ENCODE data around the gene TBXT.
"Not testable (repeated sequence)": the region's sequence is repeated elsewhere in the genome, so short reads cannot be mapped to it uniquely, and the experiment has no call there.

The TBXT gene

GRCh38 chr6:166169549-166170421 lies 2.1 kb upstream of the TBXT start:
- DNase-seq (ENCODE audit: low read depth) = no peak

DNA sequence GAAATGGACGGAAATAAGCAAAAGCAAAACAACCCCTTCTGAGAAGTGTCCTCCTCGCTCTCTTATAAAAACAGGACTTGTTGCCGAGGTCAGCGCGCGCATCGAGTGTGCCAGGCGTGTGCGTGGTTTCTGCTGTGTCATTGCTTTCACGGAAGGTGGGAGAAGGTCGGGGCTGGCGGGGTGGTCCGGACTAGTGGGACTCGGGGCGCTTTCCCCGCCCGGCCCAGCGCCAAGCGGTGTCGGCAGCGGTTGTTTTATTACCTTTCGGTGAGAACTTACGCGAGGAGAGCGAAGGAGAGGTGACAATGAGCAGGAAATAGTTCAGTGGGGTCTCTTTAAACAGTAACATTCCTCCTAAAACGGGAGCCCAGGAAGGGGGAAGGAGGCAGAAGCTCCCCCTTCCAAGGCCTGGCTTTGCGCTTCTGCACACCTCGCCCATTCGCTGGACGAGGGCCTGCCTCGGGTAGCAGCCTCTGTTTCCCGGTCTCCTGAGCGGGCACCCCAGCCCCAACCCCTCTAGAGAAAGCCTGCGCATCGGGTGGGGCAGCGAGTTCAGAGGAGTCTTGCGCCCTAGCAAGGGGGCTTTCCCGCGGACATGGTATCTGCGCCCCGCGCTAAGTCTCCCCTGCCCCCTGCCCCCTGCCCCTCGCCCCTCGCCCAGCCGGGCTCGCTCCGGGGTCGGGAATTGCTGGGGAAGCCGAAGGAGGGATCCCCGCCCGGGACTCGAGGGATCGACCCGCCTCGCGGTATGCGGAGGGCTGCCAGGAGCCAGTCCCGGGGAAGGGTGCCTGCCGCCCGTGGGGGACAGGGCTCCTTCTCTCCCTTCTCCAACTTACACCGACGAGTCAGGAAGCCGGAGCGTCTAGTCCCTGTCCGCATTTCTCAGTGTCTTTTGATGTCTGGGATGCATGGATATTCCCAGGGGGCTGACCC lies 1.2 kb upstream of the TBXT start:
- no peak for DNase-seq (ENCODE audit: low read depth)

DNA sequence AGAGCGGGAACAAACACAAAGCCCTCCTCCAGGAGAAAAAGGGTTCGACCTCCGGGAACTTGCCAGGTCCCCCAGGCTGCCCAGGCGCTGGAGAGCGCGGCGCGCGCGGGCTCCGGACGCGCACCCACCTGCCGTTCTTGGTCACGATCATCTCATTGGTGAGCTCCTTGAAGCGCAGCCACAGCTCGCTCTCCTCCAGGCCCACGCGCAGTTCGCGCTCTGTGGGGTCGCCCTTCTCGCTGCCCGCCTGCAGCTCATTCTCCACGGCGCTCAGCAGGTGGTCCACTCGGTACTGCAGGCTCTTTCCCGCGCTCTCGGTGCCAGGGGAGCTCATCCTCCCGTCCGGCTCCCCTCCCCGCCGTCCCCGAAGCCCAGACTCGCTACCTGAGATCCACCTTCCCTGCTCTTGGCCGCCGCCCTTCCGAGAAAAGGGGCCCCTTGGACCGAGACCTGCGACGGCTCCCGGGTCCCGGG lies 356 bp downstream of the TBXT start:
- DNase-seq (ENCODE audit: low read depth) = no peak

DNA sequence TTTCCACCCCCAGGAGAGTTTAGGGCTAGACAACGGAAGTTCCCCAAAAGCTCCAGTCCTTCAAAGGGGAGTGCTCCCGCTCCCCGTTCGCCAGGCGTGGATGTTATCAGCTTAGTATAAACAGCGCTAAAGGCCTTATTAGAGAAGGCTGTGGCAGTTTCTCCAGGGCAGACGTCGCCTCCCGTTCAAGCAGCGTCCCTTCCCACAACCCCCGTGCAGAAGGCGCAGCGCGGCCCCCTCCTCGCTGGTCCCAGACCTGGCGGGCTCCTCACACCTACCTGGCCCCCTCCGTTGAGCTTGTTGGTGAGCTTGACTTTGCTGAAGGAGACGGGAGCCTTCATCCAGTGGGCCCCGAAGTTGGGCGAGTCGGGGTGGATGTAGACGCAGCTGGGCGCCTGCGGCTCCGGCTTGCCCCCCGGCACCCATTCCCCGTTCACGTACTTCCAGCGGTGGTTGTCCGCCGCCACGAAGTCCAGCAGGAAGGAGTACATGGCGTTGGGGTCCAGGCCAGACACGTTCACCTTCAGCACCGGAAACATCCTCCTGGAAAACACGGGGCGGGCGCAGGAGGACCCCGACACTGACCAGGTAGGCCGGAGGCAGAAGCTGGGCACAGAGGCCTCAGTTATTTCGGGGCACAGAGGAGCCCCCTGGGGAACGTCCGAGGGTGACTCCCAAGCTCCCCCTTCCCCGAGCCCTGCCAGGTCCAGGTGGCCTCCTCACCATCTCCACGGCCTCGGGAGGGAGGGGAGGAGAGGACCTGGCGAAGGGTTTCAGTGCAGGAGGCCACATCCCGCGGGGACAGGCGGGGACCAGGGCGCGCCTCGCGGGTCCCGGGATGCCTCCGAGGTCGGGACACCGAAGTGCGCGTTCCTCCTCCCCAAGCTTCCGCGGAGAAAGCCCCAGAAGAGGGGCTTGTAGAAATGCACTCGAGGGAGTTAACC lies 1.1 kb downstream of the TBXT start:
- no peak for DNase-seq (ENCODE audit: low read depth)

DNA sequence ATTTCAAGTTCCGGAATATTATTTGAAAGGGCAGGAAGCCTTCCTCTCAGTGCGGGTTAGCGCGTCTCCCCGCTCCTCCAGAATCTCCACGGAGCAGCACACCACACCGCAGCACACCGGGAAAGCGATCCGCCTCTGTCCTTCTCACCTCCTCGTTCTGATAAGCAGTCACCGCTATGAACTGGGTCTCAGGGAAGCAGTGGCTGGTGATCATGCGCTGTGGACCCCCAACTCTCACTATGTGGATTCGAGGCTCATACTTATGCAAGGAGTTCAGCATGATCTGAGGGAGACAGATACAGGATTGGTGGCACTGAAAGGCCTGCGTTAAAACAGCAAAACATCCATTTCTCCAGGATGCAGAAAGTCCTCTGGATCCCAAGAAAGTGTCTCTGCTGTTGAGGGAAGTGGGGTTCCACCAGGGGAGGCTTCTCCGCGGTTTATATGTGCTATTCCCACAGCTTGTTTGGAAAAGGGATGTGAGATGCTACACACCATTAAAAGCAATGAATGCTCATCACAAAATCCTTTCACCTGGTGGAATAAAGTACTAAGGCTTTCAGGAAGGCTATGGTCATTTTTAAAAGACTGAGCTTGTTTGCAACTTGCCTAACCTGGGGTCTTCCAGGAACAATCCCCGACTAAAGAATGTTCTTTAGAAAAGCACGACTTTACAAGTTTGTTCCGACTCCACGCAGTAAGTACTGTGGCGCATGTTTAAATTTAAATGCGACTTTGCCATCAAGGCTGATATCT lies 1.9 kb downstream of the TBXT start:
- DNase-seq (ENCODE audit: low read depth) = no peak

GRCh38 chr6:166162599-166163342 lies 4.9 kb downstream of the TBXT start:
- peak; percentile 43 for DNase-seq (ENCODE audit: low read depth)

GRCh38 chr6:166157930-166158617 lies 9.6 kb downstream of the TBXT start:
- DNase-seq (ENCODE audit: low read depth) = no peak

- no peak for DNase-seq (ENCODE audit: low read depth)
Observed at GRCh38 chr6:166156942-166157341, 10.7 kb downstream of the TBXT start.

DNA sequence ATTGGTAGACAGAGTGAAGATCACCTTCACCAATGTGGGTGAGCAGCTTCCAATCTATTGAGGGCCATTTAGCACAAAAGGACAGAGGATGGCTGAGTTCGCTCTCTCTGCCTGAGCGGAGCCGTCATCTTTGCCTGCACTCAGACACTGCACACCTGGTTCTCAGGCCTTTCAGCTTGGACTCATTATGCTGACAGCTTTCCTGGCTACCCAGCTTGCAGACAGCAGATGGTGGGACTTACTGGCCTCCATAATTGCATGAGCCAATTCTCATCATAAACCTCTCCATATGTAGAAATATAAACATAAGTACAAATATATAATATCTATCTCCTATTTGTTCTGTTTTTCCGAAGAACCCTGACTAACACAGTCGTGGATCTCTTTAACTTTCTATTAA lies 13.7 kb downstream of the TBXT start:
- no peak for DNase-seq (ENCODE audit: low read depth)

DNA sequence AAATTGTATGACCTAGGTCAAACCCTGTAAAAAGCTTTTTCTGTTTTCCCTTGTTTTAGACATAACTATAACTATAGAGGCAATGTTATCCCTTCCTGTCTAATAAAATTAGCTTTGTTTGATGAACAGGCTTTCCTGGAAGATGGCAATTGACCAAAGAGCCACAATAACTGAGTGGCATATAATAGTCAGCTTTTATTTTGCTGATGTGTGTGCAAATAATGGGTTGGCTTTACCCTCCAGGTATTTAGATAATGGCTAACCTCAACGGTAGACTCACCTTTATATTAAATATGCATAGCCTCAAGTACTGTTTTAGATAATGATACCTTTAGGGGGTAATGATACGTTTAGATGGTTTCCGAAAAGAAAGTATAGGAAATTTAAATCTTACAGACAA lies 15.0 kb downstream of the TBXT start:
- DNase-seq (ENCODE audit: low read depth) = no peak

GRCh38 chr6:166151798-166152197 lies 15.9 kb downstream of the TBXT start:
- no peak for DNase-seq (ENCODE audit: low read depth)

DNA sequence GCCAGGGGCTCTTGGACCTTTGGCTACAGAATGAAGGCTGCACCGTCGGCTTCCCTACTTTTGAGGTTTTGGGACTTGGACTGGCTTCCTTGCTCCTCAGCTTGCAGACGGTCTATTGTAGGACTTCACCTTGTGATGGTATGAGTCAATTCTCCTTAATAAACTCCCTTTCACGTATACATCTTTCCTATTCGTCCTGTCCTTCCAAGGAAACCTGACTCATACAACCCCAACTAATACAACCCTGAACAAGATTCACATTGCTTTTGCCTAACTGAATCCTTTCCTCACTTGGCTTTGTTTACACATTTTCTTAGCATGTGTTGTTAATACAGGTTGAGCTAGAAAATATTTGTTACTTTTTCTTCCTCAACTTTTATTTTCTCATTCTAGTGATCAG lies 21.9 kb downstream of the TBXT start:
- DNase-seq (ENCODE audit: low read depth) = no peak

DNA sequence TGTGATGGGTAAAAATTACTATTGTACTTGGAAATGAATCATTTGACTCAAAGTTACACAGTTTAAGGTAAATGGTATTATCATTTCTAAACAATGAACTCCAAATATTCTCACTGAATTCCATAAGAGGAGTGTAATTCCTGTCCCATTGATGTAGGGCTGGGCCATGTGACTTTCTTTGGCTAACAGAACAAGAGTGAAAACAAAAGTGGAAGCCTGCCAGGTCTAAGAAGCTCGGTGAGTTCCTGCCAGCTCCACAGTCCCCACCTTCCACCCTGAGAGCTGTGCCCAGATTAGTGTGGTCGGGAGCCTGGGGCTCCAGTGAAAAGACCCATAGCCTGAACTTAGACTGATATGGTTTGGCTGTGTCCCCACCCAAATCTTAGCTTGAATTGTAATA lies 24.6 kb downstream of the TBXT start:
- no peak for DNase-seq (ENCODE audit: low read depth)

DNA sequence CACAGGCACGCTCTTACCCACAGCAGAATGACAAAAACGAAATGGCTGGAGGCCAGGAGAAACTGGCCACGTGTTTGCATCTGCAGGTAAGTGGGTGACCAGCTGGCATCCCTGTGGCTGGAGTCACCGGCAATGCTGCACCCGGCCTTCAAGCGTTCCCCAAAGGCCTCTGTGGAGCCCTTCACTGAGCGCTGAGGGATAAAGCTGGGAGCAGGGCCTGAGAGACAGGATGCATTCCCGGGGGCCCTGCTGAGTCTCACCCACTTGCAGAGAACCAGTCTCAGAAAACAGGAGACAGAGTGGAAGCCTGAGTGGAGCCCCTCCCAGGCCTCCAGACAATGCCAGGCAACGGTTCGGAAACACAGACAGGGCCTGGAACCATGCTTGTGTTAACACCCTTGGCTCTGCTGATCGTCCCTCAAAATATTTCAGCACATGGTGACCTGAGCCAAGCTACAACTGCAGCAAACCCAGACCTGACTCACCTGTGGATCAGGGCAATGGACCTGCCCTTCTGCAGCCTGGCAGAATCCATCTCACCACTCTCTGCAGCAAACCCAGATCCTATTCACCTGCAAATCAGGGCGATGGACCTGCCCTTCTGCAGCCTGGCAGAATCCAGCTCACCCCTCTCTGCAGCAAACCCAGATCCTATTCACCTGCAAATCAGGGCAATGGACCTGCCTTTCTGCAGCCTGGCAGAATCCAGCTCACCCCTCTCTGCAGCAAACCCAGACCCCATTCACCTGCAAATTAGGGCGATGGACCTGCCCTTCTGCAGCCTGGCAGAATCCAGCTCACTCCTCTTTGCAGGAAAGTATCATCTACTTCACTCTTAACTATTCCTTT lies 39.8 kb downstream of the TBXT start:
- no peak for DNase-seq (ENCODE audit: low read depth)

- DNase-seq (ENCODE audit: low read depth) = not testable (repeated sequence)
Observed at GRCh38 chr6:166123115-166123514, 44.5 kb downstream of the TBXT start.

DNA sequence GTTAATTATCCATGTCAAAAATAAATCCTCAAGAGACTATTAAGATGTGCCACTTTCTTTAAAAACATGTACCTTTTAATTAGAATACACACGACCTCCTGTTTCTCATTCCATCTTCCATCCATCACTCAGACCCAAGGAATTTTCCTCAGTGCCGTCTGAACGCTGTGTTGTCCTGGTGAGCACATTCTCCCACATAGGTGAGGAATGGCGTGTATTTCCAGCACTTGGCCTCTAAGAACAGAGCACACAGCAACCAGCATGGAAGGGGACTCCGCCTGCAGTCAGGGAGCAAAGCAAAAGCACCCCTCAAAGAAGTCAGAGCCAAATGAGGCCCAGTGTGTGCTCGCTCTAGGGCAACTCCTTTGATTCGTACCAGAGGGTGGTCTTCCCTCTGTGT lies 45.9 kb downstream of the TBXT start:
- DNase-seq (ENCODE audit: low read depth) = no peak

DNA sequence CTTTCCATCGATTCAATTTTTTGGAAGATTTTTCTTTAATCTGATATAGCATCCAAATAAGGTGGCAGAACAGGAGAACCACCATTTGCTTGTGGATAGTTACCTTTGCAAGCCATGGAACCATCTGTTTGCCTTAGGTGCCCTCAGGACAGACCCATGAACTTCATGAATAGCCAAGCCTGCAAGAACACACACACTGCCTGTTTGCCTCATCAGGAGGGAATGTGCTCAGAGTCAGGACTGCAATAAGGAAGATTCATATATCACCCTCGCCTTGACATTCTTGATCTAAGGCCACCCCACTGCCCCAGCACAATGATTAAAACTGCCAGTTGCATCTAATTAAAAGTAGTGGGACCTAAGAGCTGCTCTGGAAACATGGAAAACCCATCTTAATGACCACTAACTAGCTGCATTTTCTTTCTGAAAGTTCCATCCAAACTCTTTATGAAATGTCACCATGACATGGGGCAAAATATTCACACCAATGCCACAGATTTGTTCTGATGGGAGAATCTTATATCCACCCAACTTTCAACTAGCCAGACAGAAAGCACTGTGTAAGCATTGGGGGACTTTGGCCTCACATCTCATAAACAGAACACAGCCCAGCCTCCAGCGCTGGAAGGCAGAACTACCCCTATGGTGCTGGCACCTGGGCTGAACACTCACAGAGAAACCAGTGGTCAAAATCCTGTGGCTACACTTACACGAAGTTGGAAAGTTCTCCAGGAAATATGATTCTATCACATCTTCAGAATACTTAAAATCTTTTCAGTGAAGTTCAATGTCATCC lies 48.3 kb downstream of the TBXT start:
- no peak for DNase-seq (ENCODE audit: low read depth)

DNA sequence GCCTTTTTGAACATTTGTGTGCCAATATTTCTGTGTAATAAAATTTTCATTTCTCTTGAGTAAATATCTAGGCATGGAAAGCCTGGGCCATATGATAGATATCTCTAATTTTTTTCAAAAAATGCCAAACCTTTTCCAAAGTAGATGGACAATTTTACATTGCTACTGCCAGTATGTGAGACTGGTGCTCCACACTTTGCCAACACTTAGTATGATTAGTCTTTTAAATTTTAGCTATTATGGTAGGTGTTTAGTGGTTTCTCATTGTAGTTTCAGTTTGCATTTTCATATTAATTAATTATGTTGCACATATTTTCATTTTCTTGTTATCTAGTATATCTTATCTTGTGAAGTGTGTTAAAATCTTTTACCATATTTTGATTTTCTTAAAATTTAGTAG lies 52.0 kb downstream of the TBXT start:
- DNase-seq (ENCODE audit: low read depth) = no peak

Measured in activated T-cell treated with anti-CD3 and anti-CD28 coated beads for 48 hours (primary cell).